HG03575 (cell line): ENCODE measurements around the gene MAB21L3.

Source experiments
- ATAC-seq: cut with Tn5 transposase; IDR thresholded peaks from one replicate; pipeline ENCODE4 v1.9.1; 2021; ENCODE audit not compliant: unreplicated experiment, insufficient number of reproducible peaks, low FRiP score; ENCODE audit errors: extremely low read depth

Gene MAB21L3

GRCh38 chr1:116179419-116179818, 68.2 kb downstream of the MAB21L3 start:
- ATAC-seq = no peak

- no peak for ATAC-seq
These were observed 68.8 kb downstream of the MAB21L3 start for GRCh38 chr1:116179964-116180363.

GRCh38 chr1:116182019-116182714, 71.0 kb downstream of the MAB21L3 start:
- ATAC-seq = no peak
